Stomach smooth muscle (tissue), 2 donors: Measurements from ENCODE around the gene DGCR8.

Source experiments
- H3K27ac ChIP-seq: one replicate; pipeline ENCODE4 v1.7.0; 2013; ENCODE audit warnings: mild to moderate bottlenecking, low read length, inconsistent platforms
- H3K27me3 ChIP-seq, 2 donors: one replicate each; pipeline ENCODE4 v1.7.0; 2013; ENCODE audit warnings: low read length in 2 of 2; ENCODE audit not compliant: insufficient read depth in 2 of 2, control insufficient read depth in 1 of 2
- H3K36me3 ChIP-seq, 2 donors: one replicate each; pipeline ENCODE4 v1.7.0; 2013; ENCODE audit warnings: low read length in 2 of 2; ENCODE audit not compliant: control insufficient read depth in 2 of 2, insufficient read depth in 2 of 2
- H3K4me1 ChIP-seq: one replicate; pipeline ENCODE4 v1.7.0; 2013; ENCODE audit warnings: low read length; ENCODE audit not compliant: control insufficient read depth, insufficient read depth
- H3K4me3 ChIP-seq, 2 donors: one replicate each; pipeline ENCODE4 v1.7.0; 2013; ENCODE audit warnings: low read length in 2 of 2
- H3K9ac ChIP-seq, 2 donors: one replicate each; pipeline ENCODE4 v1.7.0; 2013; ENCODE audit warnings: low read length in 2 of 2, mild to moderate bottlenecking in 1 of 2
- H3K9me3 ChIP-seq, 2 donors: one replicate each; pipeline ENCODE4 v1.7.0; 2013; ENCODE audit warnings: low read length in 2 of 2; ENCODE audit not compliant: control insufficient read depth in 2 of 2
- donor health status: healthy.
- donor health status: Pancreatic carcinoma.

The DGCR8 gene

DNA sequence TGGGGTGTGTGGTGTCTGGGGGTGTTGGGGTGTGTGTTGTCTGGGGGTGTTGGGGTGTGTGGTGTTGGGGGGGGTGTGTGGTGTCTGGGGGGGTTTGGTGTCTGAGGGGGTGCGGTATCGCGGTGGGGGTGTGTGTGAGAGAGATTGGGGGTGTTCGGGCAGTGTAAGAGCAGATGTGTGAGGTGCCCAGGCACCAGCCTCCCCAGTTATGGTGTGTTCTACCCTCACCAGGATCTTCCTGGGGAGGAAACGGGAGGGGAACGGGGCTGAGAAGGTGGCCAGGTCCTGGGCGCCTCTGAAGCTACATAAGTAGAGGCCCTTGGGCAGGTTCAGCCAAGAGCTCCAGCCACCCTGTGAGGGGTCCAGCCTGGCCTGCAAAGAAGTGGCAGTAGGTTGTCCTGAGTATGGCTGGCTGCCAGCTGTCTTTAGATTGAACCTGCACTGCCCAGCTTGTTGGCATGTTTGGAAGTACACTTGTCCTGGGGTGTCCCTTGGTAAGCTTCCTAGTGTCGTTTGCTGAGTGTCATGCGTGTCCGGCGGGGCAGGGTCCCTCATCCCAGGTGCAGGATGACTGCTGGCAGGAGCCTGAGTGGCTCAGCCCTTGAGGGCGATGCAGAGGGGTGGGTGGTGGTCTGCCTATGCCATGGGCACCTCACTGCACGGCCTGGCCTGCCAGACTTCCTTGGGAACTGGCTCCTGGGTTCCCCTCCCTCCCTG, 43.5 kb downstream of the DGCR8 start:
- Histone ChIP-seq H3K27ac (no peak overlapping the region), H3K9me3 (no peaks in the 10 kb centered on the region), H3K4me3 (no peak overlapping the region), H3K9ac (no peak overlapping the region), H3K36me3 (peaks cover 20 to 47% of the 10 kb centered on the region in 2 donors), H3K4me1 (peaks cover 12% of the 10 kb centered on the region), H3K27me3 (no peaks in the 10 kb centered on the region)

GRCh38 chr22:20124083-20124787, 44.2 kb downstream of the DGCR8 start:
- Histone ChIP-seq H3K9ac (no peak overlapping the region), H3K27me3 (no peaks in the 10 kb centered on the region), H3K4me1 (peaks cover 6% of the 10 kb centered on the region), H3K9me3 (no peaks in the 10 kb centered on the region), H3K27ac (no peak overlapping the region), H3K36me3 (peaks cover 20 to 42% of the 10 kb centered on the region in 2 donors), H3K4me3 (no peak overlapping the region)

DNA sequence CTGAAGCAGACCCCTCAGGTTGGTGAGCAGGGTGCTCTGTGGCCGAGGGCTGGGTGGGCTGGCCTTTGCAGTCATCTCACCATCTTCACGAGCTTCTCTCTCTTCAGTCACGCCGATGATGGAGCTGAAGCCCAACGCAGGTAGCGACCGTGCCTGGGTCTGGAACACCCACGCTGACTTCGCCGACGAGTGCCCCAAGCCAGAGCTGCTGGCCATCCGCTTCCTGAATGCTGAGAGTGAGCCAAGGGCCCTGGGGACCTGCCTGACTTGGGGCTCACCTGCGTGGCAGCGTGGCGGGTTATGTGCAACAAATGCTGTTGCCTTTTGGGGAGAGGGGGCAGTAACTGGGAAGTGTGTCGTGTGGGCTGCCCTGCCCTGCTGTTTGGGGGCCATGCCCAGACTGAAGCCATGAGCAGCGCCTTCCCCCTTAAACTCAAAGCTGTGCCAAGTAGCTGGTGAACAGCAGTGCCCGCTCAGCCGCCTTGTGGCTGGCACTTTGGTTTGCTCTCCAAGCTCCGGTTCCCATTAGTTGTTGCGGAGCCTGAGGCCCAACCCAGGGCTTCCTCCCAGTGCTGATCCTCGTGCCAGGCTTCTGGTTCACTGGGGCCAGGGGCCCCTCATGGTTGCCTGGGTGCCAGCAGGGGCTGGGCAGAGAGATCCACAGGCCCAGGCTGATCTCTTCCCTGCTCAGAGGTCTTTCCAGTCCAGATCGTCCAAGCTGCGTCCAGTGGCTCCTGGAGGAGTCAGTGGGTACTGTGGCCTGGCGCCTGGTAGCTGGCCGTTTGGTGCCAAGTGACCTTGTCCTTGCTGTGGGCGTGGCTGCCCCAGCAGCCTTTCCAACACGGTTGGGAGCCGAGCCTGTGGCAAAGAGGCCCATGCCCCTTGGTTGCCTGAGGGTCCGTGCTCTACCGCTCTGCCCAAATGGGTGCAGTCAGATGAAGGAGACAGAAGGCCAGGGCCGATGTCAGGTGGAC, 45.4 kb downstream of the DGCR8 start:
- H3K27ac ChIP-seq, result no peak overlapping the region

DNA sequence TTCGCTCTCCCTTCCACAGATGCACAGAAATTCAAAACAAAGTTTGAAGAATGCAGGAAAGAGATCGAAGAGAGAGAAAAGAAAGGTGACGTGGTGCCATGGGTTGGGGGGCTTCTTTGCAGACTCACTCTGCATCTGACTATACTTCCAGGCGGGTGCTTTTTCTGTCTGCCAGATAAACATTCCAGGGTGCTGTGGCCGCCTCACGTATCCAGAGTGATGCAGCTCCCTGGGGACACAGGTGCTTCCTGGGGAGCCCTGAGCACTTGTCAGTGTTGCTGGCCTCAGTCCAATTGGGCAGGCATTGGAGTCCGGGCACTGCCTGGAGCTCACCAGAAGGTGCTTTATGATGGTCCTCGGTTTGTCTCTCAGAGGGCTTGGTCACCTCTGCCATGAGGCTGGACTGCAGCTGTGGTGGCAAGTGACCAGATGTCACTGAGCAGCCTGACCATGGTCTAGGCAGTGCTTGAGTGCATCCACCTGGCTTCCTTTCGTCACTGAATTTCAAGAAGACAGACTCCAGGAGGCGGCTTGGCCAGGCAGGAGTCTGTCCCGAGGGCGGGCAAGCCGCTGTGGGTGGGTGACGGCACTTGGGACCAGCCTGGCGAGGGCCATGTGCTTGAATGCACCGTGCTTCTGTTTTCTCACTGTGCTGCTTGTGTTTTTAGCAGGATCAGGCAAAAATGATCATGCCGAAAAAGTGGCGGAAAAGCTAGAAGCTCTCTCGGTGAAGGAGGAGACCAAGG, 46.4 kb downstream of the DGCR8 start:
- Histone ChIP-seq H3K9me3 (no peaks in the 10 kb centered on the region), H3K4me3 (no peak overlapping the region), H3K27ac (no peak overlapping the region), H3K27me3 (no peaks in the 10 kb centered on the region), H3K9ac (no peak overlapping the region), H3K36me3 (peaks cover 12 to 33% of the 10 kb centered on the region in 2 donors), H3K4me1 (peaks cover 11% of the 10 kb centered on the region)

More for the DNA sequence above, 45.4 kb downstream of the DGCR8 start:
- Histone ChIP-seq H3K4me1 (peaks cover 7% of the 10 kb centered on the region), H3K4me3 (no peak overlapping the region), H3K9me3 (no peaks in the 10 kb centered on the region), H3K36me3 (peaks cover 12 to 33% of the 10 kb centered on the region in 2 donors), H3K27me3 (no peaks in the 10 kb centered on the region), H3K9ac (no peak overlapping the region)

DNA sequence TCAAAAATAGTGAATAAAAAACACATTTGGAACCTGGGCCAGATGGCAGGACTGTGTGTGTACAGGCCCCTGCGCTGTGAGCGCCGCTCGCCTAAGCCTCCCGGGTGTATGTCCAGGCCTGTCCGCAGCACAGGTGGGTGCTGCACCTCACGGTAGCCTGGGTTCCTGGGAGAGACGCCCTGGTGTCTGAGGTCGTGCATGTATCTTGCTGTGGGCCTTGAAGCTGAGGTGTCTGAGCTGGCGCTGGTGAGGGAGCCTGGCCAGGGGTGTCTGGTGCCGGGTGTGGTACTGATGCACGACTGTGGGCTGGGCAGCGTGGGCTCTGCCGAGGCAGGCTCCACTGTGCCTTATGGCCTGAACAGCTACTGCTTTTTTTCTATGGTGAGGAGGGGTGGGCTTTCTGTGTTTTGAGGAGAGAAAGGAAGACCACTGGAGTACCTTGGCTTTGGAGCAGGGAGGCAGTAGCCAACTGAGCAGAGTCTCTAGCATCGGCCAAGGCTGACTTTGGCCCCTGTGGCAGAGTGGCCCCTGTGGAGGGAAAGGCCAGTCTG, 47.4 kb downstream of the DGCR8 start:
- H3K4me3 ChIP-seq, result no peak overlapping the region
- no peak overlapping the region for H3K9ac ChIP-seq
- H3K36me3 ChIP-seq, result peaks cover 7 to 27% of the 10 kb centered on the region in 2 donors
- peaks cover 14% of the 10 kb centered on the region for H3K4me1 ChIP-seq
- H3K9me3 ChIP-seq, result no peaks in the 10 kb centered on the region
- no peaks in the 10 kb centered on the region for H3K27me3 ChIP-seq
- H3K27ac ChIP-seq, result peak overlapping the region; percentile 6

GRCh38 chr22:20127869-20128618, 48.0 kb downstream of the DGCR8 start:
- peaks cover 7 to 26% of the 10 kb centered on the region in 2 donors for H3K36me3 ChIP-seq
- peaks cover 20% of the 10 kb centered on the region for H3K4me1 ChIP-seq
- H3K4me3 ChIP-seq, result no peak overlapping the region
- no peaks in the 10 kb centered on the region for H3K9me3 ChIP-seq
- no peaks in the 10 kb centered on the region for H3K27me3 ChIP-seq
- H3K9ac ChIP-seq, result no peak overlapping the region
- H3K27ac ChIP-seq, result peak overlapping the region; percentile 6

DNA sequence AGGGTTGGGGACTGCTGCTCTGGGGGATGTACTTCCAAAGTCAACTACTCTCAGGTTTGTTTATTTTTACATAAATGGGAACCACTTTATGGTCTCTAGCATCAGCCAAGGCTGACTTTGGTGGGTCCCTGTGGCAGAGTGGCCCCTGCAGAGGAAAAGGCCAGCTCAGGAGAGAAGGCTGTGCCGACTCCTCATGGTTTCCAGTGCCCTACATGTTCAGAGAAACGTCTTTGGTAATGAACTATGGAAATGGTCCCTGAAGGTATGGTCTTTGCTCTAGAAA, 48.5 kb downstream of the DGCR8 start:
- H3K27me3 ChIP-seq, result no peaks in the 10 kb centered on the region
- H3K27ac ChIP-seq, result no peak overlapping the region
- no peak overlapping the region for H3K4me3 ChIP-seq
- H3K36me3 ChIP-seq, result peaks cover 7 to 24% of the 10 kb centered on the region in 2 donors
- H3K9me3 ChIP-seq, result no peaks in the 10 kb centered on the region
- peaks cover 23% of the 10 kb centered on the region for H3K4me1 ChIP-seq
- no peak overlapping the region for H3K9ac ChIP-seq

GRCh38 chr22:20128902-20129746, 49.1 kb downstream of the DGCR8 start:
- Histone ChIP-seq H3K4me3 (no peak overlapping the region), H3K27ac (no peak overlapping the region), H3K36me3 (peaks cover 7 to 20% of the 10 kb centered on the region in 2 donors), H3K4me1 (peaks cover 29% of the 10 kb centered on the region), H3K27me3 (no peaks in the 10 kb centered on the region), H3K9me3 (no peaks in the 10 kb centered on the region), H3K9ac (no peak overlapping the region)

DNA sequence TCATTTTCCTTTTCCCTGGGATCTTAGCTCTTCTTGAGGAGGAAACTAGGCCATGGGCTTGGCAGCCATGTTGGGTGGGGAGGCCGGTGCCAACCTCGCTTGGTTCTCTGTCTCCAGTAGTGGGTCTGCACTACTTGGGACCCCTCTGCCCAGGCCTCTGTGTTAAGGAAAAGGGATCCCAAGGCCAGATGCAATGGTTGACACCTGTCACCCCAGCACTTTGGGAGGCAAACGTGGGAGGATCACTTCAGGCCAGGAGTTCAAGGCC, 49.6 kb downstream of the DGCR8 start:
- Histone ChIP-seq H3K27ac (no peak overlapping the region), H3K27me3 (no peaks in the 10 kb centered on the region), H3K9me3 (no peaks in the 10 kb centered on the region), H3K4me1 (peaks cover 34% of the 10 kb centered on the region), H3K36me3 (peaks cover 7 to 17% of the 10 kb centered on the region in 2 donors), H3K9ac (no peak overlapping the region), H3K4me3 (no peak overlapping the region)
